Mesendoderm (in vitro differentiated cells): Measurements from ENCODE around the gene VSTM5.

Experiments used
- DNase-seq: peaks from one replicate; pipeline ENCODE4 v3.0.0; 2013
- H2AK5ac ChIP-seq: 2 replicates; pipeline ENCODE4 v1.6.1; 2013; ENCODE audit warnings: low read length, inconsistent platforms
- H2BK120ac ChIP-seq: 2 replicates; pipeline ENCODE4 v1.6.1; 2013; ENCODE audit warnings: low read depth, mild to moderate bottlenecking, low read length, moderate library complexity, mixed read lengths
- H2BK15ac ChIP-seq: replicated peaks from 2 replicates; pipeline ENCODE4 v1.6.1; 2013; ENCODE audit warnings: low read depth, mild to moderate bottlenecking, moderate library complexity
- H2BK5ac ChIP-seq: 2 replicates; pipeline ENCODE4 v1.6.1; 2013; ENCODE audit warnings: low read length, inconsistent platforms
- H3K18ac ChIP-seq: 2 replicates; pipeline ENCODE4 v1.6.1; 2013; ENCODE audit warnings: mild to moderate bottlenecking, low read length, mixed read lengths
- H3K23ac ChIP-seq: one replicate; pipeline ENCODE4 v1.6.1; 2013; ENCODE audit warnings: low read length
- H3K27ac ChIP-seq: 2 replicates; pipeline ENCODE4 v1.5.1; 2013; ENCODE audit warnings: low read depth, mild to moderate bottlenecking, inconsistent platforms, low read length, moderate library complexity
- H3K27me3 ChIP-seq: 2 replicates; pipeline ENCODE4 v1.6.1; 2013; ENCODE audit warnings: low read length, control low read depth, mild to moderate bottlenecking, inconsistent platforms; ENCODE audit not compliant: insufficient read depth, poor library complexity
- H3K36me3 ChIP-seq: 2 replicates; pipeline ENCODE4 v1.6.1; 2013; ENCODE audit warnings: low read length, inconsistent platforms; ENCODE audit not compliant: control insufficient read depth, insufficient read depth
- H3K4ac ChIP-seq: one replicate; pipeline ENCODE4 v1.6.1; 2013; ENCODE audit warnings: low read depth, mild to moderate bottlenecking, low read length, moderate library complexity
- H3K4me1 ChIP-seq: 2 replicates; pipeline ENCODE4 v1.6.1; 2013; ENCODE audit warnings: low read depth, low read length, inconsistent platforms; ENCODE audit not compliant: control insufficient read depth
- H3K4me2 ChIP-seq: 2 replicates; pipeline ENCODE4 v1.6.1; 2013; ENCODE audit warnings: low read length
- H3K4me3 ChIP-seq: 2 replicates; pipeline ENCODE4 v1.5.1; 2013; ENCODE audit warnings: mild to moderate bottlenecking, low read length
- H3K56ac ChIP-seq: one replicate; pipeline ENCODE4 v1.6.1; 2013; ENCODE audit warnings: low read length
- H3K79me1 ChIP-seq: 2 replicates; pipeline ENCODE4 v1.6.1; 2013; ENCODE audit warnings: low read length, inconsistent platforms
- H3K79me2 ChIP-seq: 2 replicates; pipeline ENCODE4 v1.6.1; 2013; ENCODE audit warnings: mild to moderate bottlenecking, low read length; ENCODE audit not compliant: control insufficient read depth, insufficient read depth
- H3K9ac ChIP-seq: 2 replicates; pipeline ENCODE4 v1.6.1; 2013; ENCODE audit warnings: low read length, inconsistent platforms
- H4K5ac ChIP-seq: one replicate; pipeline ENCODE4 v1.6.1; 2013; ENCODE audit warnings: low read length
- H4K8ac ChIP-seq: one replicate; pipeline ENCODE4 v1.6.1; 2013; ENCODE audit warnings: low read depth, mild to moderate bottlenecking, control low read depth, low read length, moderate library complexity
- WGBS: extraction: QIAGEN DNeasy Blood & Tissue Kit; methylation state at CpG from one replicate; pipeline ENCODE4 v1.1.7; 2013; ENCODE audit warnings: low lambda C conversion rate, missing lambda C conversion rate; ENCODE audit not compliant: insufficient coverage; ENCODE audit errors: extremely low coverage; 5-methylcytosine and 5-hydroxymethylcytosine counted together

VSTM5 gene

GRCh38 chr11:93841446-93841845 is 9.0 kb downstream of the VSTM5 start:
- no CpG with 5 or more reads among the region's 2 CpGs for WGBS
- H2BK5ac ChIP-seq, result no peak overlapping the region
- DNase-seq, result no peak

GRCh38 chr11:93840981-93841380 is 9.4 kb downstream of the VSTM5 start:
- no peak for DNase-seq
- H3K18ac ChIP-seq, result no peak overlapping the region
- no peak overlapping the region for H4K5ac ChIP-seq
- H3K23ac ChIP-seq, result no peak overlapping the region
- no peak overlapping the region for H2BK5ac ChIP-seq
- no peak overlapping the region for H3K4ac ChIP-seq
- H4K8ac ChIP-seq, result no peak overlapping the region
- no peaks in the 10 kb centered on the region for H3K79me2 ChIP-seq
- H2BK15ac ChIP-seq, result no peak overlapping the region
- H3K27ac ChIP-seq, result no peak overlapping the region
- no CpG with 5 or more reads among the region's 3 CpGs for WGBS
- H3K4me2 ChIP-seq, result no peak overlapping the region
- H3K9ac ChIP-seq, result no peak overlapping the region
- H2BK120ac ChIP-seq, result no peak overlapping the region
- no peaks in the 10 kb centered on the region for H3K27me3 ChIP-seq
- peaks cover 2% of the 10 kb centered on the region for H3K4me1 ChIP-seq
- no peaks in the 10 kb centered on the region for H3K79me1 ChIP-seq
- no peak overlapping the region for H3K4me3 ChIP-seq
- no peaks in the 10 kb centered on the region for H3K36me3 ChIP-seq
- H2AK5ac ChIP-seq, result no peak overlapping the region
- no peak overlapping the region for H3K56ac ChIP-seq

More at GRCh38 chr11:93841446-93841845, 9.0 kb downstream of the VSTM5 start:
- Histone ChIP-seq H3K4me1 (peaks cover 2% of the 10 kb centered on the region), H3K27ac (no peak overlapping the region), H3K4me2 (no peak overlapping the region), H3K9ac (no peak overlapping the region), H4K8ac (no peak overlapping the region), H3K4ac (no peak overlapping the region), H3K36me3 (no peaks in the 10 kb centered on the region), H2BK120ac (no peak overlapping the region), H3K79me1 (no peaks in the 10 kb centered on the region), H3K18ac (no peak overlapping the region), H3K27me3 (no peaks in the 10 kb centered on the region), H3K79me2 (no peaks in the 10 kb centered on the region), H4K5ac (no peak overlapping the region), H3K56ac (no peak overlapping the region), H2BK15ac (no peak overlapping the region), H3K4me3 (no peak overlapping the region), H2AK5ac (no peak overlapping the region), H3K23ac (no peak overlapping the region)

GRCh38 chr11:93840180-93840579 is 10.2 kb downstream of the VSTM5 start:
- Histone ChIP-seq H3K4me1 (peaks cover 2% of the 10 kb centered on the region), H2BK15ac (no peak overlapping the region), H3K36me3 (no peaks in the 10 kb centered on the region), H3K4me3 (no peak overlapping the region), H3K9ac (no peak overlapping the region), H4K8ac (no peak overlapping the region), H3K18ac (no peak overlapping the region), H3K79me2 (no peaks in the 10 kb centered on the region), H2AK5ac (no peak overlapping the region), H3K27ac (no peak overlapping the region), H2BK120ac (no peak overlapping the region), H3K79me1 (no peaks in the 10 kb centered on the region), H3K4me2 (no peak overlapping the region), H4K5ac (no peak overlapping the region), H2BK5ac (no peak overlapping the region), H3K4ac (no peak overlapping the region), H3K23ac (no peak overlapping the region), H3K56ac (no peak overlapping the region), H3K27me3 (no peaks in the 10 kb centered on the region)
- no CpG with 5 or more reads among the region's 2 CpGs for WGBS
- DNase-seq, result no peak

GRCh38 chr11:93838967-93839366 is 11.5 kb downstream of the VSTM5 start:
- H3K27ac ChIP-seq, result no peak overlapping the region
- no peak overlapping the region for H3K4me2 ChIP-seq
- H3K4ac ChIP-seq, result no peak overlapping the region
- no peak overlapping the region for H3K56ac ChIP-seq
- no peaks in the 10 kb centered on the region for H3K79me2 ChIP-seq
- no peaks in the 10 kb centered on the region for H3K79me1 ChIP-seq
- H4K5ac ChIP-seq, result no peak overlapping the region
- DNase-seq, result no peak
- no peaks in the 10 kb centered on the region for H3K27me3 ChIP-seq
- WGBS, result no CpG with 5 or more reads among the region's 8 CpGs
- no peak overlapping the region for H4K8ac ChIP-seq
- no peak overlapping the region for H2BK120ac ChIP-seq
- H3K4me3 ChIP-seq, result no peak overlapping the region
- H3K18ac ChIP-seq, result no peak overlapping the region
- no peak overlapping the region for H2AK5ac ChIP-seq
- no peaks in the 10 kb centered on the region for H3K36me3 ChIP-seq
- H3K4me1 ChIP-seq, result peaks cover 2% of the 10 kb centered on the region
- no peak overlapping the region for H3K23ac ChIP-seq
- H2BK15ac ChIP-seq, result no peak overlapping the region
- no peak overlapping the region for H2BK5ac ChIP-seq
- H3K9ac ChIP-seq, result no peak overlapping the region

- no peak overlapping the region for H3K18ac ChIP-seq
Measured at GRCh38 chr11:93832780-93833179, 17.6 kb downstream of the VSTM5 start.

GRCh38 chr11:93831343-93832127 is 18.9 kb downstream of the VSTM5 start:
- H3K4me3 ChIP-seq, result no peak overlapping the region
- no peak overlapping the region for H3K4ac ChIP-seq
- H3K79me2 ChIP-seq, result no peaks in the 10 kb centered on the region
- no peak overlapping the region for H4K8ac ChIP-seq
- no peak for DNase-seq
- no peak overlapping the region for H4K5ac ChIP-seq
- H3K9ac ChIP-seq, result no peak overlapping the region
- no peaks in the 10 kb centered on the region for H3K79me1 ChIP-seq
- H3K56ac ChIP-seq, result no peak overlapping the region
- H3K36me3 ChIP-seq, result no peaks in the 10 kb centered on the region
- H3K27ac ChIP-seq, result no peak overlapping the region
- H3K4me1 ChIP-seq, result peaks cover 3% of the 10 kb centered on the region
- H3K18ac ChIP-seq, result no peak overlapping the region
- no peak overlapping the region for H2BK5ac ChIP-seq
- H3K23ac ChIP-seq, result no peak overlapping the region
- H2BK15ac ChIP-seq, result no peak overlapping the region
- no peak overlapping the region for H2BK120ac ChIP-seq
- no peak overlapping the region for H3K4me2 ChIP-seq
- no peak overlapping the region for H2AK5ac ChIP-seq
- H3K27me3 ChIP-seq, result no peaks in the 10 kb centered on the region
- no CpG with 5 or more reads among the region's 3 CpGs for WGBS

More at GRCh38 chr11:93832780-93833179, 17.6 kb downstream of the VSTM5 start:
- no peaks in the 10 kb centered on the region for H3K27me3 ChIP-seq
- H2BK15ac ChIP-seq, result no peak overlapping the region
- H3K36me3 ChIP-seq, result no peaks in the 10 kb centered on the region
- no peak overlapping the region for H3K4ac ChIP-seq
- no CpG with 5 or more reads among the region's 1 CpG for WGBS
- no peak overlapping the region for H2BK5ac ChIP-seq
- no peak overlapping the region for H4K8ac ChIP-seq
- H3K4me3 ChIP-seq, result no peak overlapping the region
- no peak overlapping the region for H4K5ac ChIP-seq
- H3K79me2 ChIP-seq, result no peaks in the 10 kb centered on the region
- no peak overlapping the region for H3K9ac ChIP-seq
- no peak overlapping the region for H2AK5ac ChIP-seq
- no peak for DNase-seq
- no peak overlapping the region for H3K23ac ChIP-seq
- H3K56ac ChIP-seq, result no peak overlapping the region
- peaks cover 3% of the 10 kb centered on the region for H3K4me1 ChIP-seq
- H2BK120ac ChIP-seq, result no peak overlapping the region
- no peak overlapping the region for H3K4me2 ChIP-seq
- no peaks in the 10 kb centered on the region for H3K79me1 ChIP-seq
- H3K27ac ChIP-seq, result no peak overlapping the region
